ENCODE measurements around the gene LPGAT1.
"Not testable (repeated sequence)": the region's sequence is repeated elsewhere in the genome, so short reads cannot be mapped to it uniquely, and the experiment has no call there.

Gene LPGAT1

GRCh38 chr1:211704543-211704942, 126.0 kb downstream of the LPGAT1 start:
- Histone ChIP-seq H3K27me3 (ENCODE audit: control insufficient read depth, insufficient read depth, low read length) (no peaks in the 10 kb centered on the region), H3K9ac (ENCODE audit: low read length) (no peak overlapping the region), H3K4me3 (ENCODE audit: low read length) (no peak overlapping the region), H3K9me3 (ENCODE audit: control insufficient read depth, low read length) (no peaks in the 10 kb centered on the region), H3K4me1 (ENCODE audit: control insufficient read depth, insufficient read depth, low read length) (no peaks in the 10 kb centered on the region), H3K36me3 (ENCODE audit: control insufficient read depth, insufficient read depth, low read length) (no peaks in the 10 kb centered on the region)

- Histone ChIP-seq H3K9me3 (ENCODE audit: control insufficient read depth, low read length) (no peaks in the 10 kb centered on the region), H3K4me1 (ENCODE audit: control insufficient read depth, insufficient read depth, low read length) (no peaks in the 10 kb centered on the region), H3K27me3 (ENCODE audit: control insufficient read depth, insufficient read depth, low read length) (no peaks in the 10 kb centered on the region), H3K36me3 (ENCODE audit: control insufficient read depth, insufficient read depth, low read length) (no peaks in the 10 kb centered on the region), H3K9ac (ENCODE audit: low read length) (no peak overlapping the region), H3K4me3 (ENCODE audit: low read length) (no peak overlapping the region)
Measured at GRCh38 chr1:211703812-211704537, 126.6 kb downstream of the LPGAT1 start.

- Histone ChIP-seq H3K4me3 (ENCODE audit: low read length) (no peak overlapping the region), H3K4me1 (ENCODE audit: control insufficient read depth, insufficient read depth, low read length) (no peaks in the 10 kb centered on the region), H3K36me3 (ENCODE audit: control insufficient read depth, insufficient read depth, low read length) (no peaks in the 10 kb centered on the region), H3K27me3 (ENCODE audit: control insufficient read depth, insufficient read depth, low read length) (no peaks in the 10 kb centered on the region), H3K9me3 (ENCODE audit: control insufficient read depth, low read length) (no peaks in the 10 kb centered on the region), H3K9ac (ENCODE audit: low read length) (no peak overlapping the region)
Measured at GRCh38 chr1:211701733-211702132, 128.8 kb downstream of the LPGAT1 start.

GRCh38 chr1:211699059-211699458, 131.5 kb downstream of the LPGAT1 start:
- H3K9ac ChIP-seq (ENCODE audit: low read length), result no peak overlapping the region
- H3K4me1 ChIP-seq (ENCODE audit: control insufficient read depth, insufficient read depth, low read length), result no peaks in the 10 kb centered on the region
- no peaks in the 10 kb centered on the region for H3K9me3 ChIP-seq (ENCODE audit: control insufficient read depth, low read length)
- H3K4me3 ChIP-seq (ENCODE audit: low read length), result no peak overlapping the region
- H3K27me3 ChIP-seq (ENCODE audit: control insufficient read depth, insufficient read depth, low read length), result no peaks in the 10 kb centered on the region
- H3K36me3 ChIP-seq (ENCODE audit: control insufficient read depth, insufficient read depth, low read length), result no peaks in the 10 kb centered on the region

GRCh38 chr1:211698161-211699026, 132.2 kb downstream of the LPGAT1 start:
- Histone ChIP-seq H3K27me3 (ENCODE audit: control insufficient read depth, insufficient read depth, low read length) (no peaks in the 10 kb centered on the region), H3K9ac (ENCODE audit: low read length) (no peak overlapping the region), H3K4me3 (ENCODE audit: low read length) (no peak overlapping the region)

GRCh38 chr1:211697356-211697755, 133.2 kb downstream of the LPGAT1 start:
- no peak overlapping the region for H3K9ac ChIP-seq (ENCODE audit: low read length)
- no peaks in the 10 kb centered on the region for H3K9me3 ChIP-seq (ENCODE audit: control insufficient read depth, low read length)
- H3K4me1 ChIP-seq (ENCODE audit: control insufficient read depth, insufficient read depth, low read length), result no peaks in the 10 kb centered on the region
- no peak overlapping the region for H3K4me3 ChIP-seq (ENCODE audit: low read length)
- no peaks in the 10 kb centered on the region for H3K36me3 ChIP-seq (ENCODE audit: control insufficient read depth, insufficient read depth, low read length)
- no peaks in the 10 kb centered on the region for H3K27me3 ChIP-seq (ENCODE audit: control insufficient read depth, insufficient read depth, low read length)

More at GRCh38 chr1:211698161-211699026, 132.2 kb downstream of the LPGAT1 start:
- no peaks in the 10 kb centered on the region for H3K9me3 ChIP-seq (ENCODE audit: control insufficient read depth, low read length)
- H3K36me3 ChIP-seq (ENCODE audit: control insufficient read depth, insufficient read depth, low read length), result no peaks in the 10 kb centered on the region
- no peaks in the 10 kb centered on the region for H3K4me1 ChIP-seq (ENCODE audit: control insufficient read depth, insufficient read depth, low read length)

GRCh38 chr1:211695135-211695816, 135.3 kb downstream of the LPGAT1 start:
- Histone ChIP-seq H3K9me3 (ENCODE audit: control insufficient read depth, low read length) (no peaks in the 10 kb centered on the region), H3K4me3 (ENCODE audit: low read length) (no peak overlapping the region), H3K9ac (ENCODE audit: low read length) (no peak overlapping the region), H3K4me1 (ENCODE audit: control insufficient read depth, insufficient read depth, low read length) (no peaks in the 10 kb centered on the region), H3K27me3 (ENCODE audit: control insufficient read depth, insufficient read depth, low read length) (no peaks in the 10 kb centered on the region), H3K36me3 (ENCODE audit: control insufficient read depth, insufficient read depth, low read length) (no peaks in the 10 kb centered on the region)

- not testable (repeated sequence) for H3K9me3 ChIP-seq (ENCODE audit: control insufficient read depth, low read length); H3K9ac ChIP-seq (ENCODE audit: low read length); H3K27me3 ChIP-seq (ENCODE audit: control insufficient read depth, insufficient read depth, low read length); H3K36me3 ChIP-seq (ENCODE audit: control insufficient read depth, insufficient read depth, low read length); H3K4me3 ChIP-seq (ENCODE audit: low read length); H3K4me1 ChIP-seq (ENCODE audit: control insufficient read depth, insufficient read depth, low read length)
Measured at GRCh38 chr1:211693911-211694310, 136.7 kb downstream of the LPGAT1 start.

All from mucosa of stomach (tissue), 1 donor.